ENCODE data around the gene IL1RAPL2.

Gene IL1RAPL2

DNA sequence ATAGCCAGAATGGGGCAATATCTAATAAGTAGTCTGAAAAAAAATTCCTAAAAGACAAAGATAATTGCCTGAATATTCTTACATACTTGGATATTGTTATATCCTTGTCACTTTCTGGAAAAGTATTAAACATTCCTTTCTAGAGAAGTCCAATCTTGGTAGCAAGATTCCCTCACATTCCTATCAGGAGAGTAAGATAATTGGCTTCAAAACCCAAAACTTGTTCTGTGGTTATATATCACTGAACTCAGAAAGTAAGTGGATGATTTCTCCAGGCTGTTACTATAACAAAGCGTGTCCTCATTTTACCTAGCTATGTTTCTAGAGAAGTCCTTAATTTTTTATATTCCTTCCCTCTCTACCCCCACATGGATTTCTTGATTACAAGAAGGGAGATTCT is 700.5 kb downstream of the IL1RAPL2 start:
- no peak for DNase-seq (ENCODE audit: low read depth in 3 of 3)

DNA sequence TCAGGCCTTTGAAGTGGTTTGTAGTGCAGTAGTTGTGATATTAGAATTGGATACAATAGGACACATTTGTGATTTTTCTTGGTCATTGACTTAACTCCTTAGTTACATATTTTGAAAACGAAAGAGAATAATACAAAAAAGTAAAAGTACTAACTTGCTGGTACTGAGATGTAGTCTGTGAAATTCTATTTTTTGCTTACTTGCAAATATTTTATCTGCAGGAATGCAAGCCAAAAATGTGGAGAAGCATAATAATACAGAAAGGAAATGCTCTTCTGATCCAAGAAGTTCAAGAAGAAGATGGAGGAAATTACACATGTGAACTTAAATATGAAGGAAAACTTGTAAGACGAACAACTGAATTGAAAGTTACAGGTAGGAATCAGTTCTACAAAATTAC is 701.2 kb downstream of the IL1RAPL2 start:
- no peak for DNase-seq (ENCODE audit: low read depth in 3 of 3)

DNA sequence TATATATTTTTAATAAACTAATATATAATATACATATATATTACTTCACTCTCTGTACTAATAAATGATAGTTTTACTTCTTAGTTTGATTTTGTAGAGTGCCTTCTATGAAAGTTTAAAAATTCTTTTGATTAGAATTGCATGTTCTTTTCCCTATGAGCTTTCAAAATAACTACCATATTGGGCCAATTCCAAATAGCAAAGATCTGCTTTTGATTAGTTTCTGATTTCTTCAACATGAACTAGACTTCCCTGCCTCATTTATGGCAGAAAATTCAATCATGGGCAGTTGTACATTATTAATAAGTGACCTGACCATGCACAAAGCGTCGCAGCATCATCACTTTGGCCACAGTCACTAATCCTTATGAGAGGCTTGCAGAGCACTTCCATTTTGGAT is 703.4 kb downstream of the IL1RAPL2 start:
- DNase-seq (ENCODE audit: low read depth in 3 of 3): no peak

DNA sequence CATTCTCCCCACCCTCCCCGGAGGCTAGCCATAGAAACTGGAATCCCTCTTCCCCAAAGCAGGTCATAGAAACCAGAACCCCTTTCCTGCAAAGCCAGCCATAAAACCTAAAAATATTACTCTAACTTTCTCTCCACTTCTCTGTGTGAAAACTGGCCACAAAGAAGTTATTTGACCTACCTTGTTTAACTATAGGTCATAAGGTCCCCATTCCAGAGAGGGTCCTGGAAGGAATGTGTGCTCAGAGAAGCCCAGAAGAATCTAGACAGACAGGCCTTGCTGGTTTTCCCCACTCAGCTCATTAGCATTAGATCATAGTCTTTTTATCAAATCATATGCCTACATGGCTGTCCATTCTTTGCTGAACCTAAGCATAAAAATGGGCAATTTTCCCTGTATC is 707.3 kb downstream of the IL1RAPL2 start:
- DNase-seq (ENCODE audit: low read depth in 3 of 3): no peak

DNA sequence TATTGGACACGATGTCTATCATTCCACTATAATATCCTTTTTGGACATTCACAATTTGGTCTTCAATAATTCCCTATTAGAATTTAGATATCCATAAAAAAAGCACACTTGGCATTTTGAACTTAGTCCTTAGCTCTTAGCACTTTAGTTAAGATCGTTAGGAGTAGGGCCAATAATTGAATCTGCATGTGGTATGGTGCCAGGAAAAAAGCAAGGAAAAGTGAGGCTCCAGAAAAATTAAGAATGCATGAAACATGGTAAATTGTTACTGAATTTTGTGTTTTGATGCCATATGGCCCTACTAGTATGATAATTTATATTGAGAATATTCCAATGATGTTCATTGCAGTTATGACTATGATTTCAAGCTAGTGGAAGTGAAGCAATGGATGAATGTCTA is 708.1 kb downstream of the IL1RAPL2 start:
- DNase-seq (ENCODE audit: low read depth in 3 of 3): no peak

DNA sequence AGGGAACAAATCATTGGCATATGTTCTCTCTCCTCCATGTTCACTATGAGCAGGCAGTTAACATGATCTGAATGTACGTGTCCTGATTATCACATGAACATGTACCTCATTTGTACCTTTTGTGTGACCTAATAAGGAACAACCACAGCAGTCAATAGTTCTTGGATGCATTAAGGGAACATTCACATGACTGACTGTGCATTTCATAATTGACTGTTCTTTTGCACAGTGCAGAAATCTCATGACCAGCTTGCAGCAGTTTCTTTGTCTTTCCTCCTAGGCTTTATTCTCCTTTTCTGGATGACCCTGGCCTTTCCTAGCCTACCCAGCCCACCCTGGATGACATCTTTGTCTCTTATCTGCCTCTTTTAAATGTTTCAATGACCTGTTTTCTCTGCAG is 711.1 kb downstream of the IL1RAPL2 start:
- no peak for DNase-seq (ENCODE audit: low read depth in 3 of 3)

DNA sequence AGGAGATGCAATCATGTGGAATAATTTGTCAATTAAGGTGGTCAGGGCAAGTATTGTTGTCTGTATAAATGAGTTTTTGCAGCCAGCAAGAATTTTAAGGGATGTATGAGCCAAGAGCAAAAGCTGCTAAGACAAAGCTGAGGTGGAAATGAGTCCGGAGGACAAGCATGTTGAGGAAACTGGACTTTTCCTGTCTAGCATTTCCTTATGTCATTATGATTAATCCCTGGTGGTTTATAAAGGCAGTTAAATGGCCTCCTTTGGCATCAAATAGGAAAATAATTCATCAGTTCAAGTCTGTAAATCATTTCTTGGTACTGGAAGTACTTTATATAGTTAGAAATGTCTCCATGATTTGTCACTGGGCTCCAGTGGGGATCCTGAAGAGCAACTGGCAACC is 716.1 kb downstream of the IL1RAPL2 start:
- DNase-seq (ENCODE audit: low read depth in 3 of 3): no peak

DNA sequence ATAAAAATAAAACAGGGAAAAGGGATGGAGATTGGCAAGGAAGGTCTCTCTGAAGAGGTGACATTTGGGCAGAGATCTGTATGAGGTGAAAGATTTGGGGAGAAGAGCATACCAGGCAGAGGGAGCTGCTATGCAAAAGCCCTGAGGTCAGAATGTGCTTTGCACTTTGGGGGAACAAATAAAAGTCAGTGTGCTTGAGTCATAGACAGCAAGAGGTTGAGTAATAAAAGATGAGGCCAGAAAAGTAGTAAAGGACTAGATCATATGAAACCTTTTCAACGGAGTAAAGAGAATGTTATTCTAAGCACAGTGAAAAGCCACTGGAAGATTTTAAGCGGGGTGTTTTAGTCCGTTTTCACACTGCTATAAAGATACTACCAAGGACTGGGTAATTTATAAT is 731.0 kb downstream of the IL1RAPL2 start:
- no peak for DNase-seq (ENCODE audit: low read depth in 3 of 3)

DNA sequence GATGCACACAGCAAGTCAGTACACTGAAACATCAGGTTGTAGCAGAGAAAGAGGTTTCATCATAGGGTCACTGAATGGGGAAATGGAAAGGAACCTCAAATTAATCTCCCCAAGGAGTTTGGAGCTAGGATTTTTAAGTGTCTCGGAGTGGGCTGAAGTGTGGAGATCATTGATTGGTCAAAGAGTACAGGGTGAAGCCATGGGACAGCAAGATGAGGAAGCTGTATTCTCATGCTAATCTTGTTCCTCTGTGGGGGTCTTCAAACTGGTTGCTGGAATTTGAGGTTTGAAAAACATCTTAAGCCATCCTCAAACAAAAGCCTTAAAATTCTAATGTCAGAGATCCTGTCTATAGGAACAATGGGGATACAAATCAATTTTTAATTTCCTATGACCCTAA is 733.3 kb downstream of the IL1RAPL2 start:
- DNase-seq (ENCODE audit: low read depth in 3 of 3): no peak

DNA sequence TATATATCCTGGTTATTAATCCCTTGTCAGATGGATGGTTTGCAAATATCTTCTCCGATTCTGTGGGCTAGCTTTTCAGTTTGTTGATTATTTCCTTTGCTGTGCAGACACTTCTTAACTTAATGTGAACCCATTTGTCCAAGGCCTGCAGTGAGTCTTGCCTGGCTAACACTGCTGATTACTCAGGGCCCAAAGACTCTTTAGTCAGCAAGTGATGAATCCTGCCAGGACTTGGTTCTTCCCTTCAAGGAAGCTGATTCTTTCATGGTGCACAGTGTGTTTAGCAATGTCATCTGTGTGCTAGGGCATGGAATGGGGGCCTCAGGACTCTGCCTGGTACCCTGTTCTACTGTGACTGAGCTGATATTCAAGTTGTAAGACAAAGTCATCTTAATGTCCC is 736.2 kb downstream of the IL1RAPL2 start:
- DNase-seq (ENCODE audit: low read depth in 3 of 3): no peak

DNA sequence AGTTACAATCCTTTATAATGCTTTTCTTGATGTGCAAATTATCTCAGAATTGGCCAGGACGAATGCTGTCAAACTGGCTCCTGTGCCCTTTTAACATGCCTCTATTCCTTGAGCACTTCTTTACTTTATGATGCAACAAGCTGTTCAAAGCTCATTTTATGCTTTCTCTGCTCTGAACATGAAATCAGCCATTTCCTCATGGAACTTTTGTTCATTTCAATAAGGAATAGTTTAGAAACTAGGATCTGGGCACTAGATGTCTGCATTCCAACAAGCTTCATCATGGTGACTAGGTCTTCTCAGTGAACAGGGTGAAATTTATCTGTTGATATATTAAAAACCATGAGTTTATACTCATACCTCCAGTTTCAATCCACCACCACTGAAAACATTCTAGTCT is 741.8 kb downstream of the IL1RAPL2 start:
- no peak for DNase-seq (ENCODE audit: low read depth in 3 of 3)

DNA sequence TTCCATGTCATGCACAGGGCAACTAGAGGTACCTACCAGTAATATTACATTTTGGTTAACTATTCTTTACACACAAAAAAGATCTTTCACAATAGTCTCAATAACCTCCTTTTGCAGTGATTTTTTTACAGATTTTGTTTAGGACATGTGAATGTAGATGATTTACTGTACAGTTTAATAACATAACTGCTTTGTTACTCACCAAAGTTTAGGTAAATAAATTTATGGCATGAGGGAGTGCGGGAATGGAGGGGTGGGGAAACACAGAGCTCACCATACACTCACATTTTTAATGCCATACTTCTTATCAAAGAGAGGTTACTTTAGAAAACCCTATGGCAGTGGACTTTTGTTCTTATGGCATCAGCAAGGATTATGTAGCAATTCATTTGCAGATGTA is 747.6 kb downstream of the IL1RAPL2 start:
- no peak for DNase-seq (ENCODE audit: low read depth in 3 of 3)

DNA sequence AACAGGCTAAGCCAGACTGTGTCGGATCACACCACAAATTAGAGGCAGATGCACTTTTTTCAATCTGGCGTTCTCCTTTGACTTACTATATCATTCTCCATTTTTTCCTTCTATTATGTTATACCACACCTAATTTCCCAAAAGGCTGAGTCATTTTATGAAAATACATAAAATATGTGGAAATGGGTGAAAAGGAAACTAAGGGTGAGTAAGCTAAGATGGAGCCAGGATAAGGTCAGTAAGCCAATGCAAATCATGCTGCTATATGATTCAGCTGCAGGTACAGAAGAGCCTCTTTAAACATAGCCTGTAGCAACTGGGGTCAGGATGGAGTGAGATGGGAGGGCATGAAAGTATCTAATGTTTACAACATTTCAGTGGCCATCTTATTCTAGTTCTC is 748.5 kb downstream of the IL1RAPL2 start:
- no peak for DNase-seq (ENCODE audit: low read depth in 3 of 3)

DNA sequence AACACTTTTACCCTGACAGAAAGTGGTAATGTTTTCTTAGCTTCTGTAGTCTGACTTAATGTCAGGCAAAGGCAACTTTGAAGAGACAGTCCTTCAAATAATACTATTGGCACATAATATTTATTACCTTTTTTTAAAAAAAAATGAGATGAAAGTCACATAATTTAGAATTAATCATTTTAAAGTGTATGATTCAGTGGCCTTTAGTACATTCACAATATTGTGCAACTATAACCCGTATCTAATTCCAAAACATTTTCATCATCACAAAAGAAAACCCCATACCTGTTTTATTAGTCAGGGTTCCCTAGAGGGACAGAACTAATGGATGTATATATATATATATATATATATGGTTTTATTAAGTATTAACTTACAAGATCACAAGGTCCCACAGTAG is 749.2 kb downstream of the IL1RAPL2 start:
- no peak for DNase-seq (ENCODE audit: low read depth in 3 of 3)

DNA sequence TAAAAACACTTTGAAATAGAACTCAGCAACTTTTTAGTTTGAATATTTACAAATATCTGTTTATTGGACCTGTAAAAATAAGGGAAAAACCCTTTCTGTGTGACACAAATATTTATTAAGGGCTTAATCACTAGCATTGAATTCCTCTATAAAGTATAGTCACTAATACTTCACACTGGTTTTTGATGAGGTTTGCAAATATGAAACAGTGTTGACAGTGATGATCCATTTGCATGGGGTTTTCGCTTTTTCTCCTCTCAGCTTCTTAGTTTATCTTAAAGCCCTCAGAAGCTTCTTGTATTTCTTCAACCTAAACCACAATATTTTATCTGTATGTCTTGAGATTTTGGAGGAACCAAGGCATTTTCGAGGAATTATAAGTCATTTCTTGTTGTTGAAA is 751.1 kb downstream of the IL1RAPL2 start:
- DNase-seq (ENCODE audit: low read depth in 3 of 3): no peak

DNA sequence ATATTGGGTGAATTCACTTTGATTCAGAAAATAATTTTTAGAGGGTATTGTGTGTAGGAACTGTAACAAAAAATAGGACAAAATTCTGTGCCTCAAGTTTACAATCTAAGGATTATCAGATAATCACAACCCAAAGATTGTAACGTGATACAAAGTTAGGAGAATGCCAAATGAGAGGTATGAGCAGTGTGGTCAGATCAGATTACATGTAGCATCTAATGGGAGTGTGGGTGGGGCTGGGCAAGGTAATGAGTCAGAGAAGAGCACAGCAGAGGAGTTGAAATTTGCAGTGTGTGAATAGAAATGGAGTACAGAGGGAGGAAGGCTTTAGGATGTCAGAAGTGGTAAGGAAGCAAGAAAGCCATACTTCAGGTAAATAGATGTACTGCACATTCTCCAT is 757.9 kb downstream of the IL1RAPL2 start:
- no peak for DNase-seq (ENCODE audit: low read depth in 3 of 3)

DNA sequence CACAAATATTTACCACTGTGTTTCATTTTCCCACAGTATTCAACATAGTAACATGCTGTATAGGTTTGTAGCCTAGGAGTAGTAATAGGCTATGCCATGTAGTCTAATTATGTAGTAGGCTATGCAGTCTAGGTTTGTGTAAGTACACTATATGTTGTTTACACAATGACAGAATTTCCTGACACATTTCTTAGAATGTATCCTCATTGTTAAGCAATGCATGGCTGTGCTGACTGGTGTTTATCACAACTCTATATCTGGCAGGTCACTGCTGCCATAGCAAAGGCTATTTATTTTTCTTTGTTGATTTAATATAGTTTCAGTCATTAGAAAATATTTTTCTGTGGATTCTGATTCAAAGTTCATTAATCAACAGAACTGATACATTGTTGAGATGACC is 762.8 kb downstream of the IL1RAPL2 start:
- DNase-seq (ENCODE audit: low read depth in 3 of 3): no peak

DNA sequence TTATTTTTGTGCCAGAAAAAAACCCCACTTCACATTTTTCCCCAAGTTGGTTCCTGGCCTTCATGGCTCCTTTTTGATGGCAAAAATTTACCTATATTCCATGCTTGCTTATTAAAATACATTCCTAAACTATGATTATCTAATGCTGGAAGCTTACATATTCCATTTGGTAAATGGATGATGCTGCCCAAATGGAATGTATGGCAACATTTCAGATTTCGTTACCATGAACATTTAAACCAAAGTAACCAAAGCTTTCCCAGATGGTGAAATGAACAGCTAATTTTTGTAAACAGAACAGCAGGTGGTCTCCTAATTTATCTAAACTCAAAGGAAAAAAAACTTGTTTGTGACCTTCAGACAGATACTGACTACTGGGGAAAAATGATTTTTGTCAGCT is 765.2 kb downstream of the IL1RAPL2 start:
- no peak for DNase-seq (ENCODE audit: low read depth in 3 of 3)

DNA sequence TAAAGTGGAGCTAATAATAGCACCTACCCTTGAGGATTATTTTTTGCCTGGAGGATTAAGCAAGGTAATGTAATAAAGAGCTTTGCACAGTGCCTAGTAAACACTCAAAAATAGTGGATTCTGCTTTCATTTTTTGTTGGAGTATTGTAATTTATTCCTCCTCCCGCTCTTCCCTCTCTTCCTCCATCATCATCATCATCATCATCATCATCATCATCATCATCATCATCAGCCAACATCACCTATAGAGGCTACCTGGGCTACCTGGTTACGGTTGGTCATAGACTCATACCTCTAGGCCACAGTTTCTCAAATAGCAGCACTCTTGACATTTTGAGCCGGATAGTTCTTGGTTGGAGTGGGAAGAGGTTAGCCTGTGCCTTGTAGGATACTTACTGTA is 781.4 kb downstream of the IL1RAPL2 start:
- no peak for DNase-seq (ENCODE audit: low read depth in 3 of 3)

DNA sequence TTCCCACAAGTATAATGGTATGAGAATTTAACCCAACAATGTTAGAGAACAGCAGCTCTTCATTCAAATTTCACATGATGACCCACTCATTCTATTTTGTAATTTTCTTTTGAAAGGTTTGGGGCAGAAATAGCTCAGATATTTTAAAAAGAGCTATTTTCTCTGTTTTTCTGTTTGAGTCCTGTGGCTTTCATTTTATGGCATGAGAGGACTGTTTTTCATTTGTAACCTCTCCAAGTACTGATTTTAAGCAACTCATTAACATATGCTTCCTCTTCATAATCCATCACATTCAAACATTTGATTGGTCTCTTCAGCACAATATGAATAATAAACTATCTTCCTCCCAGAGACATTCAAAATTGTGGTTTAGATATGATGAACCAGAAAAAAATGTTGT is 783.5 kb downstream of the IL1RAPL2 start:
- DNase-seq (ENCODE audit: low read depth in 3 of 3): no peak

DNA sequence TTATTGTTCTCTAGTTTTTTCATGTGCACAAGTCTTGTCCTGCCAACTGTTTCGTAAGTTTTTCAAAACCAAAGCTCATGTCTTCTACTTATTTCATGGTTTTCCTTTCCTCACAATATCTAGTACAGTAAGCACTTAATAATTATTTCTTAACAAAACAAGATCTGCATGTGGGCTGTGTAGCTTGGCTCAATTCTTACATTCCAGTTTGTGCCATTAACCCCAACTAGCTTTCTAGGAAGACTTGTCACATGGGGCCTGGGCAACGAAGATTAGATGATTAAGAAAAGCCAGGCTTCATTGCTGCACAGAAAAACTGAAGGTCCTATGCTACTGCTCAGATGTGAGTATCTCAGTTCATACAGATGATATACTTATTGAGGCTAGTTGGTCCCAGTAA is 809.8 kb downstream of the IL1RAPL2 start:
- DNase-seq (ENCODE audit: low read depth in 3 of 3): no peak

DNA sequence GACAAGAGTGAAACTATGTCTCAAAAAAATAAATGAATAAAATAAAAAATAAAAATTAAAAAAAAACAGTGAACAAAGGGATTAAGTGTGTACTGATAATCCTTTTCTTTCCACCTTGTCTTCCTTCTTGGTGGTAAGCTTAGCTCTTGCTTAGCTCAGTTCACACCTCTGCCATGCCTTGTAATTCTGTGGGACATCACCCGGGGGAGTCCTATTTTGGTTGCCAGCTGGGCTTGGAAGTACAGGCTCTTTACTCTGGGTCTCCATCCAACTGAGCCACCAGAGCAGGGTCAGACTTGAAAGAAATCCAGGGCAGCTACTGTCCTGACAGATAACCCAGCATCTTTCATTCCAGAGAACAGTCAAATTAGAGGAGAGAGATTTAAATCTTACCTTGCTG is 858.7 kb downstream of the IL1RAPL2 start:
- no peak for DNase-seq (ENCODE audit: low read depth in 3 of 3)

DNA sequence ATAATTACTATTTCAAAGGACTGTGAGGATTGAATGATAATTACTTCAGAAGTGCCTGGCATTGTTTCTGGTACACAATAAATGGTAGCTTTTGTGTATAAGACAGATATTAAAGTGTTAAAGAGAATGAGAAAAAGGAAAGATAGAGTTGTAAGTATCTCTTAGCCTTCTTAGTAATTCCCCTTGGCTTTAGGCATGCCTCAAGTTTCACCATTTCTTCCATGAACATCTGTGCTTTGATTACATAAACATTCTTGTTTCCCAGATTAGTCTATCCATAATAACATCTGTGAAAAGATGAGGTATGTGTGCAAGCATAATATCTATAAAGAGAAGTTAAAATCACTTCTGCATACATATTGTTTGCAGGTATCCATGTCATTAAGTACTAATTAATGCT is 885.4 kb downstream of the IL1RAPL2 start:
- no peak for DNase-seq (ENCODE audit: low read depth in 3 of 3)

DNA sequence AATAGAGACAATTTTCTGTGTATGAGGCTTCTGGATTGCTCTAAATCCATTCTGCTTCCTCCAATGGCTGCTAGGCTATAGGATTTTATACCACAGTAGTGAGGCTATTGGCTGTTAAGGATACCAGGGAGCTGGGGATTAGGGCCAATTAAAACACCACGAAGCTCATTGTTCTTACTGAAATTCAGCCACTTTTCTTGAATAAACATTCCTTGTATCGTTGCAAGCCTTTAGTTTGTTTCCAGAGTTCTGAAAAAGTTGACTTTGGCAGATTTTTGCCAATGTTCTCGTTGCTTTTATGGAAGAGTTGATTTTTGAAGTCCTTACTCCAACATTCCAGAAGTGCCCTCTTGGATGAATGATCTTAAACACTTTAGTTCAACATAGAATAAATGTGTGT is 892.8 kb downstream of the IL1RAPL2 start:
- DNase-seq (ENCODE audit: low read depth in 3 of 3): no peak

DNA sequence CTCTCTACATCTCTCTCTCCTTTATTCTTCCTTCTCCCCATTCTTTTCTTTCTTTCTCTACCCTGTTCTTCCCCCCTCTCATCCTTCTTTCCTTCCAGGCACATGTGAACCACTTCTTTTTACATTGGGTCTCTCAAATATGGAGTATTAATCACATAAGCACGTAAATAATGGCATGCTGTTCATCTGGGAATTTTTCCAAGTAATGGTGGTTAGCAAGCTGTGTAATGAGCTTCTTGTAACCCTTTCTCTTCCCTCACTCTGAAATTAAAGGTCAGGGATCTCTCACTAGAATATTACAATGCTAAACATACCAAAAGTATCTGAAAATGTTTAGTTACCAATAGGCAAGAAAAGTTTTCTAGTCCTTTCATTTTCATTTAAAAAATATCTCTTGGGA is 894.4 kb downstream of the IL1RAPL2 start:
- no peak for DNase-seq (ENCODE audit: low read depth in 3 of 3)
